NCI-H69 (cell line): Measurements from ENCODE around the gene POLRMT.

Experiments used
- DNase-seq: peaks from one replicate; lab custom pipeline; 2025; lab: John Stamatoyannopoulos, UW

POLRMT gene

GRCh38 chr19:662962-663681, 29.8 kb upstream of the POLRMT start, which contains the start of gene RNF126:
Gene RNF126, minus strand, starts transcription at chr19:663214. Its CDS starts 93 bp downstream, at chr19:663121.
- DNase-seq, result peak; percentile 96

GRCh38 chr19:662207-662961, 29.0 kb upstream of the POLRMT start:
- peak; percentile 78 for DNase-seq

GRCh38 chr19:661427-662196, 28.3 kb upstream of the POLRMT start:
- no peak for DNase-seq

- DNase-seq, result no peak
These were observed 27.6 kb upstream of the POLRMT start for GRCh38 chr19:660793-661426.

- no peak for DNase-seq
These were observed 25.8 kb upstream of the POLRMT start for GRCh38 chr19:658916-659839.

GRCh38 chr19:658059-658839, 24.9 kb upstream of the POLRMT start:
- no peak for DNase-seq

GRCh38 chr19:657611-658010, 24.3 kb upstream of the POLRMT start:
- no peak for DNase-seq

- no peak for DNase-seq
These were observed 23.6 kb upstream of the POLRMT start for GRCh38 chr19:656751-657559.

GRCh38 chr19:655691-656090, 22.4 kb upstream of the POLRMT start:
- no peak for DNase-seq

GRCh38 chr19:653425-653824, 20.1 kb upstream of the POLRMT start:
- no peak for DNase-seq

- DNase-seq, result no peak
These were observed 19.4 kb upstream of the POLRMT start for GRCh38 chr19:652467-653389.

GRCh38 chr19:651991-652390, 18.7 kb upstream of the POLRMT start:
- DNase-seq, result no peak

GRCh38 chr19:651114-651818, 17.9 kb upstream of the POLRMT start:
- DNase-seq, result no peak

- no peak for DNase-seq
These were observed 16.8 kb upstream of the POLRMT start for GRCh38 chr19:650121-650520.

GRCh38 chr19:648904-649801, 15.8 kb upstream of the POLRMT start:
- no peak for DNase-seq

- no peak for DNase-seq
These were observed 15.0 kb upstream of the POLRMT start for GRCh38 chr19:648305-648704.
